ENCODE measurements around the gene PTPN12. TPM values are rescaled to one million over a fixed set of nuclear protein-coding genes. Genes with fewer than 3 reads are reported as not detected.

PTPN12 gene
- total RNA-seq, 2 donors from 2014 or later: 47.5 to 60.4 TPM

Other genes starting within 250 kb of the PTPN12 start
- gene GSAP, start 120.9 kb upstream of the PTPN12 start, total RNA-seq: 10 to 100 TPM; 10.3 to 11.5 TPM
- 1 to 10 TPM; 9.5 to 9.7 TPM for gene RSBN1L, start 159.2 kb downstream of the PTPN12 start, total RNA-seq